Activated CD8-positive, alpha-beta memory T cell treated with anti-CD3 and anti-CD28 coated beads for 36 hours (primary cell): ENCODE measurements around the gene MCM3AP. TPM values are rescaled to one million over a fixed set of nuclear protein-coding genes. Genes with fewer than 3 reads are reported as not detected.
"Not testable (repeated sequence)": the region's sequence is repeated elsewhere in the genome, so short reads cannot be mapped to it uniquely, and the experiment has no call there.

Experiments
- CTCF ChIA-PET: fragments of 350-600 bp; sonication (Branson Sonifier 250); formaldehyde crosslinking; loops from one replicate; lab custom pipeline; 2021; ENCODE audit warnings: antibody characterized with exemption; lab: Charles Lee
- POLR2A ChIA-PET: fragments of 350-600 bp; sonication (Branson Sonifier 250); formaldehyde crosslinking; loops from one replicate; lab custom pipeline; 2021; ENCODE audit warnings: antibody characterized with exemption; lab: Charles Lee
- total RNA-seq, 2 experiments: library from RNA; stranded (reverse); gene quantifications; one replicate each; pipeline ENCODE4 v1.2.3, GENCODE V29; 2021

Gene MCM3AP
- total RNA-seq, 2 experiments from 2014 or later = 125 to 133 TPM

GRCh38 chr21:46316708-46317324 is 31.4 kb upstream of the MCM3AP start:
- CTCF ChIA-PET = no interaction called here
- POLR2A ChIA-PET = no interaction called here

GRCh38 chr21:46314441-46315020 is 29.1 kb upstream of the MCM3AP start:
- POLR2A ChIA-PET = no interaction called here
- CTCF ChIA-PET = no interaction called here

GRCh38 chr21:46312949-46313348 is 27.5 kb upstream of the MCM3AP start:
- POLR2A ChIA-PET = no interaction called here
- CTCF ChIA-PET = no interaction called here

GRCh38 chr21:46311568-46311967 is 26.2 kb upstream of the MCM3AP start:
- CTCF ChIA-PET = no interaction called here
- POLR2A ChIA-PET = interaction anchor here (1.0 kb wide), 1 partner anchor 11 kb away, joined by 4 read pairs; no protein-coding TSS in a partner anchor

GRCh38 chr21:46310260-46310659 is 24.8 kb upstream of the MCM3AP start:
- CTCF ChIA-PET = interaction anchor here (0.6 kb wide), 1 partner anchor 1427 kb away, joined by 4 read pairs; no protein-coding TSS in a partner anchor
- POLR2A ChIA-PET = not testable (repeated sequence)

DNA sequence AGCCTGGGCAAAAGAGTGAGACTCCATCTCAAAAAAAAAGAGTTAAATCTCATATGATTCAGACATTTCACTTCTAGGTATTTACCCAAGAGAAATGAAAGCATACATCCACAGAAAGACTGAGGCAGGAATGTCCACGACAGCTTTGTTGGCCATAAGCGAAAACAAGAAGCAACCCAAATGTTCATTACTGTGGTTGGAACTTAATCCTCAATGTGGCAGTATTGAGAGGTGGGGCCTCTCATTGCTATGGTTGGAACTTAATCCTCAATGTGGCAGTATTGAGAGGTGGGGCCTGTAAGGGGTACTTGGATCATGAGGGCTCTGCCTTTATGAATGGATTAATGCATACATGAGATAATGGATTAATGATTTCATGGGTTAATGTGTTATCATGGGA is 23.0 kb upstream of the MCM3AP start:
- ChIA-PET CTCF (interaction anchor here (1.0 kb wide), 1 partner anchor 14 kb away, joined by 3 read pairs; no protein-coding TSS in a partner anchor), POLR2A (no interaction called here)

GRCh38 chr21:46307625-46308024 is 22.2 kb upstream of the MCM3AP start:
- ChIA-PET CTCF (interaction anchor here (1.0 kb wide), 1 partner anchor 15 kb away, joined by 3 read pairs; no protein-coding TSS in a partner anchor), POLR2A (no interaction called here)

GRCh38 chr21:46304955-46305354 is 19.5 kb upstream of the MCM3AP start:
- POLR2A ChIA-PET = interaction anchor here (0.6 kb wide), 1 partner anchor 10 kb away, joined by 9 read pairs; no protein-coding TSS in a partner anchor
- CTCF ChIA-PET = no interaction called here

DNA sequence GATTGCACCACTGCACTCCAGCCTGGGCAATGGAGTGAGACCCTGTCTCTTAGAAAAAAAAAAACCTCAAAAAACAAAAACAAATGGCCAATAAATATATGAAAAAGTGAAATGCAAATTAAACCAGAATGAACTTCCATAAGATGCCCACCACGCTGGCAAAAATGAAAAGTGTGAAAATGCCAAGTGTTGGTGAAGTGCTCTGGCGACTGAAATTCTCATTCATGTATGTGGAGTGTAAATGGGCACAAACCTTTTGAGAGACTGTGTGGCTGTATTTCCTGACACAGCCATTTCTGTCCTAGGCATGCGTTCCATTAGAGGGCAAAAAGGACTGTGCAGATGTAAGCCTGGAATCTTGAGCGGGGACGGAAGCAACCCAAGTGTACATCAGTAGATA is 19.0 kb upstream of the MCM3AP start:
- POLR2A ChIA-PET = no interaction called here
- CTCF ChIA-PET = interaction anchor here (0.7 kb wide), 1 partner anchor 152 kb away, joined by 3 read pairs; no protein-coding TSS in a partner anchor

DNA sequence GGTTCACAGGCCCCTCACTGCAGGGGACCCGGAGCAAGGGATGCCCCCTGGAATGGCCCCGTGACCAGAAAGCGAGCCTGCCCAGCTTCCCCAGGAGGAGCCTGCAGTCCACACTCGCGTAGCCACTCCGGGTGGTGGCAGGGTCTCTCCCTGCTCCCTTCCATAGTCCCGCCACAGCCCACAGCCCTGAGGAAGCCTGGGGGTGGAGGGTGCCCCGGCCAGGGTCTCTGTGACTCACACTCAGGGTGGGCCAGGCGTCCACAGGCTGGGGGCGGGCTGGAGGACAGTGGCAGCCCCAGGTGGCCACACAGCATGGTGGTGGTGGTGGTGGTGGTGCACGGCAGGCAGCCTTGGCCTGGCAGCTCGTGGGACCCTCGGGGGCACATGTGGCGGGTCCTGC is 16.3 kb upstream of the MCM3AP start:
- ChIA-PET POLR2A (no interaction called here), CTCF (no interaction called here)

DNA sequence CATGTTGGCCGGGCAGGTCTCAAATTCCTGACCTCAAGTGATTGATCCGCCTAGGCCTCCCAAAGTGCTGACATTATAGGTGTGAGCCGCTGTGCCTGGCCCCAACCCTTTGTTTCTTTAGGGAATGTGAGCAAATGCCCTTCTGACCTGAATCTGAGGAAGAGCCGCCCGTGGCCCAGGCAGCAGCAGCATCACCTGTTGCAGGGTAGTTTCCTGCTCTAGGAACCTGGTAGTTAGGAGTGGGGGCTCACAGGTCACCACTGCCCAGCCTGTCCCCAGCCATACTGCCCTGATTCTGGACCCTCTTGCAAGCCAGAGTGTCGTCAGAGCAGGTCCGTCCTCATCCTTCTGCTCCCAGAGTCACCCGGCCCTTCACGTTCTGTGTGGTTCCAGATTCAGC is 13.8 kb upstream of the MCM3AP start:
- ChIA-PET POLR2A (no interaction called here), CTCF (interaction anchor here (1.0 kb wide), 1 partner anchor 26 kb away, joined by 3 read pairs; no protein-coding TSS in a partner anchor)

- POLR2A ChIA-PET = interaction anchor here (0.5 kb wide), 1 partner anchor 23 kb away, joined by 5 read pairs; no protein-coding TSS in a partner anchor
- CTCF ChIA-PET = interaction anchor here (1.6 kb wide), 1 partner anchor 124 kb away, joined by 3 read pairs; no protein-coding TSS in a partner anchor
Measured at GRCh38 chr21:46297338-46298271, 12.2 kb upstream of the MCM3AP start.

GRCh38 chr21:46295996-46296752 is 10.8 kb upstream of the MCM3AP start:
- CTCF ChIA-PET = interaction anchor here (0.9 kb wide), 1 partner anchor 24 kb away, joined by 3 read pairs; no protein-coding TSS in a partner anchor
- POLR2A ChIA-PET = no interaction called here

- ChIA-PET POLR2A (no interaction called here), CTCF (no interaction called here)
Measured at GRCh38 chr21:46295177-46295770, 9.9 kb upstream of the MCM3AP start.

DNA sequence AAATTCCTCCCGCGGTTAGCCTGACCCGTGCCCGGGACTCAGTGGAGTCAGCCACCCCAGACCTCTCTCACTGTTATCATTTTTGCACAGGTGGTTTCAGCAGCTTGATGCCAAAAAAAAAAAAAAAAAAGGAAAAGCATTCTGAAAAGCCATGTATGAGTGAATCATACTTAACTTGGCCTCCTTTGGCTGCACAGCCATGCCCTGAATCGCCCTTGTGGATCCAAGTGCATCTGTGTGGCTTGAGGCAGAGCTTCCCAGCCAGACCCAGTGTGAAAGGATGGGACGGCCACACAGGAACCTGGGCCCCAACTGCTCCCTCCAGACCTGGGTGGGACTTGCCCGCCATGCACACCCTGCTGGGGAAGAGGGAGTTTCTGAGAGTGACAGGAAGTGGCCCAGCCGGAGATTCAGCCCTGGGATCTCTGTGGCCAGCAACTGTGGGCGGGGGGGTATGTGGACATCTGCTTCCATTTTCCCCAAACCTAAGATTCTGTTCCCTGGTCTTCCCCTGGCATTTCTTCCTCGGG is 9.3 kb upstream of the MCM3AP start:
- ChIA-PET POLR2A (interaction anchor here (0.6 kb wide), 1 partner anchor 11 kb away, joined by 9 read pairs; no protein-coding TSS in a partner anchor), CTCF (no interaction called here)

- ChIA-PET CTCF (no interaction called here), POLR2A (no interaction called here)
Measured at GRCh38 chr21:46291561-46291960, 6.2 kb upstream of the MCM3AP start.

- CTCF ChIA-PET = no interaction called here
Measured at GRCh38 chr21:46289655-46290179, 4.3 kb upstream of the MCM3AP start.

DNA sequence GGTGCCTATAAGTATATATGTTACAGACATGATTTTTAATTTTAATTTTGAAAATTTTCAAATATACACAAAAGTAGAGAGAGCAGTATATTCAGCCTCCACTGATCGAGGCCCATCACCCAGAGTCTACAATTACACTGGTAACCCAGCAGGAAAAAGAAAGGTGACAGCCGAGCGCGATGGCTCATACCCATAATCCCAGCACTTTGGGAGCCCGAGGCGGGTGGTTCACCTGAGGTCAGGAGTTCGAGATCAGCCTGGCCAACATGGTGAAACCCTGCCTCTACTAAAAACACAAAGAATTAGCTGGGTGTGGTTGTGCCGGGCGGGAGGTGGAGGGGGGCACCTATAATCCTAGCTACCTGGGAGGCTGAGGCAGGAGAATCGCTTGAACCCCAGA is 2.1 kb upstream of the MCM3AP start:
- CTCF ChIA-PET = no interaction called here
- POLR2A ChIA-PET = no interaction called here

More at GRCh38 chr21:46289655-46290179, 4.3 kb upstream of the MCM3AP start:
- POLR2A ChIA-PET = no interaction called here
